ENCODE data around the gene B4GALNT4.

DNA sequence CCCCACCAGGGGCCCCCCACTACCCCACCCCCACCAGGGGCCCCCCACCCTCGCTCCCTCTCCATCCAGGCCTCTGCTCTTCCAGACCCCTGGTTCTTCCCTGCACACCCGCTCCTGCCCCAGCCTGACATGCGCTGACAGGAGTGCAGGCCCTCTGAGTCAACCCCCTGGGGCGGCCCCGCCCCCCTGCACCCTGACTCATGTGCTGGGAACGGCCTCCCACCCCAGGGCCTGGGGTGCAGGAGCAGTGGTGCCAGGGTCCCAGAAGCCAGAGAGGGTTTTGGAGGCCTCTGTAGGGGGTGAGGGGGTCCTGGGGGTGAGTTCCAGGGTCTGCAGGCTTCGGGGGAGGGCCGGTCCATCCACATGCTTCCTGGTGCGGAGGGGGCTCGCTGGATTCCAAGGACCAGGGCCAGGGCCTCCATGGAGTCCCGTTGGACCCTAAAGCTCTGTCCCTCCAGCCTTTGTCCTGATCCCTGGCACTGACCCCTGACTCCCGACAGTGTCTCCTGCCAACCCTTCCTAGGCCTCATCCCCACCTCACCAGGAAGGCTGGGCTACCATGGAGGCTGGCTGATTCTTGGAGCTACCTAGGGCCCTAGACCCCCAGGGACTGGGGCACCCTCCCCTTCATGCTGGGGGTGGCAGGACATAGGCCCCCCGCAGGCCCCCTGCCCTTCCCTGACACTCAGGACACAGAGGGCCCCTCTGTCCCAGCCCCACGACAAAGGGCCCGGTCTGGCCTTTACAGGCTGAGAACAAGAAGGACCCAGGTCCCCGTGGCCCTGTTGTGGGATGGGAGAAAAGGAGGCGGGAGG lies 24.1 kb downstream of the B4GALNT4 start:
- TF ChIP-seq POLR2AphosphoS5 (IDR thresholded peaks at IDR 0.05; ENCODE audit: low read depth, low read length) (no peak), TAF1 (IDR thresholded peaks at IDR 0.05; ENCODE audit: borderline replicate concordance, low read depth, low read length) (no peak)
